Astrocyte of the hippocampus (primary cell): ENCODE data around the gene COQ5.
A peak's percentile ranks its signal among the peaks of the same experiment; 100 is the strongest.

ENCODE experiments used
- DNase-seq: peaks from one replicate; pipeline ENCODE4 v3.0.0; 2011; ENCODE audit warnings: low read depth, low spot score

The COQ5 gene

DNA sequence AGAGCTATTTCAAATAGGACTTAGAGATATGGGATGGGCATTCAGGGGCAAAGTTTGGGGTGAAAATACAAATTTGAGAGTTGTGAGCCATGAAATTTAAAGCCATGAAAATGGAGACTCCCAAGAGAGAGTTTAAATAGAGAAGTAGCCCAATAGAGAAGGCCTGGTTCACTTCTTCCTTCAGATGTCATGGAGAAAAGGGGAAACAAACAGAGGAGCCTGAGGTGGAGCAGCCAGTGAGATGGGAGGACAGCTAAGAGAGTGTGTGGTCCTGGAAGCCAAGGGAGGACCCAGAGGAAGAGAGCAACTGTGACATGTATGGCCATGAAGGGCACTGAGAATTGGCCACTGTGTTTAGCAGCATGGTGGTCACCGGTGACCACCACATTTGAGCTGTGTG lies 45.3 kb downstream of the COQ5 start:
- DNase-seq: no peak

DNA sequence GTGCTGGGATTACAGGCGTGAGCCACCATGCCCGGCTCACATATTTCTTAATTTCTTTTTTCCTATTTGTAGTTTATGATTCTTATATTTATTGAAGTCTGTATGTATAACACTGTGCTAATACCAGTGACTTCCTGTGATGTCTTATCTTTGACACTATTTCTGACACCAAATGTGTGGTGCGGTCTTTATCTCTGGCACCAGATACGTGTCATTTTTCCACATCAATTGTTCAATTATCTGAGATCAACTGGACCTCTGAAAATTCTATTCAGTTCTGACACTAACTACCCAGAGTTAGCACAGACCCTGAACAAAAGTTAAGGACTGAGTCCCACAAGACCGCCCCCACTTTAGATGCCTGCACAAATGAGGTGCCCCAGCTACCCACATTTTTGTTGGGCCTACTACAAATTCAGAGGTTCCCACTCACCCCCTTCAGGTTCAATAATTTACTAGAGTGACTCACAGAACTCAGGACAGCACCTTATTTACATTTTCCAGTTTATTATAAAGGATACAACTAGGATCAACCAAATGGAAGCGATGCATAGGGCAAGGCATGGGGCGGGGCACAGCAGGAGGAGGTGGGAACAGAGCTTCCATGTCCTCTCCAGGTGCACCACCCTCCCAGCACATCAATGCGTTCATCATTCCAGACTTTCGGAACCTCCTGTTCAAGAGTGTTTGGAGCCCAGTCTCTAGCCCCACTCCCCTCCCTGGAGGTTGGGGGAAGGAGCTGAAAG lies 47.8 kb downstream of the COQ5 start:
- DNase-seq: no peak

DNA sequence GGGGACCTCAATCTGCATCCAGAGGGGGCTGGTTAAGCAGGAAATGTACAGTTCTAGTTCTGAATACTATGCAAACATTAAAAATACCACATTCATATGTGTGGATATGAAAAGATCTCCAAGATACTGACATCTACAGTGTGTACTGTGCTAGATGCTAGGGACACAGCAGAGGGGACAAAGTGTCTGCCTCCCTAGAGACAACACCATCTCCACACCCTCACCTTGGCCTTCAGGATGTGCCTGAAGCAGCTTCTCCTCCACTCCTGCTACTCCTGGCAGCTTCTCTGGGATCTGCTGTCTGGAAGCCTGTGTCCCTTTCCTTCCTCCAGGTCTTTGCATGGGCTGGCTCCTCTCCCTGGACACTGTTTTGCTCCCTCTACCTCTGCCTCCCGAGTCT lies 48.7 kb downstream of the COQ5 start:
- DNase-seq: no peak

DNA sequence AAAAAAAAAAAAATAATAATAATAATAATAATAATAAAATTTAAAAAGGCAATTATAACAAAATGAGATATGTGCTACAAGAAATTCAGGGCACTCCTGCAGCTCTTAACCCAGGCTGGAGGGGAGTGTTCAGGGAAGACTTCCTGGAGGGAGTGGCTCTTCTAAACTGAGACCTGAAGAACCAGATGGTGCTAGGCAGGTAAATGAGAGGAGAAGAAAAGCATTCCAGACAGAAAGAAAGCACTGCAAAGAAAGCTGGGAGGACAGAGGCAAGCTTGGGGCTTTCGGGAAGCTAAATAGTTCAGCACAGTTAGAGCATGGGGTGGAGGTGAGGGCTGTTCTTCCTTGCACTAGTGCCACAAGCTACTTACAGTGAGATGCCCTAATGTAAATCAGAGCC lies 49.5 kb downstream of the COQ5 start:
- DNase-seq: no peak

DNA sequence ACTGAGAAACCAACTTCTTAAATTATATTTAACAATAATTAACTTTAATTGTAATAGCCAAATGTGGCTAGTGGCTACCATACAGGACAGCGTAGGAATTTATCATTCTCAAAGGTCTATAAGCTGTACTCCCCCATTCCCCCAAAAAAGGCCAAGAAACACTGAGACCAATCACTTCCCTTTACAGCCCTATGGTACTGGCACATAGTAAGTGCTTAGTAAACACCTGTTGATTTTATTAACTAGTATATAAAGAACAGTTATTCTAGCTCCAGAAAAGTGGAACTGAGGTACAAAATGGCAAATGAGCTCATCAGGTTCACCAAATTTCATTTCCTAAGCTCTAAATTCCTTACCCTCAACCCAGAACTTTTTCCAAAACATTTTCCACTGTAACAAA lies 53.3 kb downstream of the COQ5 start:
- no peak for DNase-seq

DNA sequence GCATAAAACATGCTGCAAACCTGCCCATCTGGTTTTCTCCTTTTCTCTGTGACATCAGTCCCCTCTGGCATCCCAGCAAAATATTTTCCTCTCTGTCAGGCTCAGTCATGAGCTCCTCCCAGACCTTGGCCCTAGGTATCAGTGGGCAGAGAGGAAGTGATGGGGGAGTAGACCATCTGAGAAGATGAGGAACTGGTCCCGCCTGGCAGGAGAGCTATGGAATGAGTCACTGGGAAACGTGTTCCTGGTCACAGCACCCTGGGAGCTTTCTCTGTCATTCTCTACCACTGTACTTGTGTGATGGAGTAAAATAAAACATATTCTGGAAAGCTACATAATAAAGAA lies 54.4 kb downstream of the COQ5 start:
- DNase-seq: peak; percentile 71

DNA sequence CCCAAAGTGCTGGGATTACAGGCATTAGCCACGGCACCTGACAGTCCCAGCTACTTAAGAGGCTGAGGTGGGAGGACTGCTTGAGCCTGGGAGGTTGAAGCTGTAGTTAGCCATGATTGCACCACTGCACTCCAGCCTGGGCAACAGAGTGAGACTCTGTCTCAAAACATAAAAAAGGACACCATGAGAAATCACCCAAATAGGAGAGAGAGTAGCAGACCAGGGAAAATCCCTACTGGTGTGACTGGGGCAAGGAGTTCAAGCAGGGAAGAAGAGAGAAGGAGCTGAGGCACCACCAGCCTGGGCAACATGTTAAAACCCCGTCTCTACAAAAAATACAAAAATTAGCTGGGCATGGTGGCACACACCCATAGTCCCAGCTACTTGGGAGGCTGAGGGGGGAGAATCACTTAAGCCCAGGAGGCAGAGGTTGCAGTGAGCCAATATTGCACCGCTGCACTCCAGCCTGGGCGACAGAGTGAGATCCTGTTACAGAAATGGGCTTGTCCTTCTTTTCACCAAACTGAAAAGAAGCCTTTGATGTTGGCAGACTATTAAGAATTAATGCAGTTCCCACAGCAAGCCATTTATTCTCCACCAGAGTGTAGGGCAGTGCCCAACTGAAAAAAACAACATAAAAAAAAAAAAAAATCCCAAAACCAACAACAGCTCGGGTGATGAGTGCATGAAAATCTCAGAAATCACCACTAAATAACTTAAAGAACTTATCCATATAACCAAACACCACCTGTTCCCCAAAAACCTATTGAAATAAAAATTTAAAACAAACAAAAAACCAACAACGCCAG lies 54.9 kb downstream of the COQ5 start:
- DNase-seq: no peak

DNA sequence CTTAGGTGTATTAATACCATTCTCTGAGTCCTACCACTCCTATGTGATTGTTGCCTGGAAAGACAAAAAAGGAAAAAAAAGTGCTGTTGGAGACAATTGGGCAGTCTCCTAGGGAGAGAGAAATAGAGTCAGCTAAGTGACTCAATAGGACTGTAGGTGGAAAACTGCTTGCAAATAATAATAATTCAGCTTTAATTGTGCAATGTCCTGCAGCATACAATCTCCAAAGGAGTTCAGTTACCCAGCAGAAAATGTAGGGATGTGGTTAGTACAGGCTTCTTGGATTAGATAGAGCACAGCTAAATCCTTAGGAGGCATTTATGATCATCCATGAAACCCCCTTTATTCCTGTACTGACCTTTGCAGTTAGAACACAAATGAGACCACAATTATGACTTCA lies 56.4 kb downstream of the COQ5 start:
- DNase-seq: no peak

DNA sequence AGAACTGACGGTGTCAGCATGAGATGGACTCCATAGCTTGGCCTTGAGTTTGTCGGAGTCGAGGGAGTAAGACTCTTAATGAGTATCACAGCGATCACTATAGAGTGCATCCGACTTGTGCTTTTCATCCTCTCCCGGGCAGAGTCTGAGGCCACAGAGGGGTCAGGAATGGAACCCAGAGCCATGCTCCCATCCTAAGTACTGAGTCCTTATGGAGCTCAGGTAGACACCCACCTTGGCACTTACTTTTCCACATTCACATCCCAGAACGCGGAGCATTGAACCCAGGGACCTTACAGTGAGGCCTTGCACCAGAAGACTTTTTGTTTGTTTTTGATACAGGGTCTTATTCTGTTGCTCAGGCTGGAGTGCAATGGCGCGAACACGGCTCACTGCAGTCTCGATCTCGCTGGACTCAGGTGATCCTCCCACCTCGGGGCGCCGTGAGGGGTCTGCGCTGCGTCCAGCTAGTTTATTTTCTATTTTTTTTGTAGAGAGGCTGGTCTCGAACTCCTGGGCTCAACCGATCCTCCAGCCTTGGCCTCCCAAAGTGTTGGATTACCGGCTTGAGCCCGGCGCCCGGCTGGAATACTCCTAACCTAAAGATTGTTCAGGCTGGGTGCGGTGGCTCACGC lies 58.7 kb downstream of the COQ5 start:
- DNase-seq: no peak

DNA sequence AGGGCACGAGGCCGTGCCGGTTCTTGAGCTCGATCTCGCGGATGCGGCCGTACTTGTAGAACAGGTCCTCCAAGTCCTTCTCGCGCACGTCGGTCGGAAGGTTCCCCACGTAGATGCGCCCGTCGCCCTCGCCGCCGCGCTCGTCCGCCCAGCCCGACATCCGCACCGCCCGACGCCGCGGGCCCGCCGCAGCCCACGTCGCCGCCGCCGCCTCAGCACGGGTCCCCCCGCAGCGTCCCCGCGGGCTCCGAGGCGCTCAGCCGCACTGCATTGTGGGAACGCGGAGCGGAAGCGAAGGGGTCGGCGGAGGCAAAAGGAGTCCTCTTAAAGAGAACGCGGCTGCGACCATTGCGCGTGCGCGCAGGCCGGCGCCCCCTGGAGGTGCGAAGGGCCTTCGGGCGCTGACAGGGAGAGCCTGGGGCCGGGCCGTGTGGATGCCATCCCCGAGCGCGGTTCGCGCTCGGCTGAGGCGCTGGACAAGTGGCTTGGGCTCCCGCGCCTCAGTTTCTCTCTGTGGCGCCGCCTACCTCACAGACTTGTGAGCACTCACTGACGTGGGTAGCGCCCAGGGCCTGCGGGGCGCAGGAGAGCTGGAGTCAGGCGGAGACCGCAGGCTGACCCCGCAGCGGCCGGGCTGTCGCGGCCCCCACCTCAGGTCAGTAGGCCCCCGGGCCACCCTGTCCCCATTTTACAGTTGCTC lies 59.4 kb downstream of the COQ5 start, which contains the start of gene SRSF9:
SRSF9 (minus strand) TSS at position 299 of the 700 bp plus-strand sequence; CDS start at position 160, 139 bp downstream.
- peak; percentile 99 for DNase-seq

DNA sequence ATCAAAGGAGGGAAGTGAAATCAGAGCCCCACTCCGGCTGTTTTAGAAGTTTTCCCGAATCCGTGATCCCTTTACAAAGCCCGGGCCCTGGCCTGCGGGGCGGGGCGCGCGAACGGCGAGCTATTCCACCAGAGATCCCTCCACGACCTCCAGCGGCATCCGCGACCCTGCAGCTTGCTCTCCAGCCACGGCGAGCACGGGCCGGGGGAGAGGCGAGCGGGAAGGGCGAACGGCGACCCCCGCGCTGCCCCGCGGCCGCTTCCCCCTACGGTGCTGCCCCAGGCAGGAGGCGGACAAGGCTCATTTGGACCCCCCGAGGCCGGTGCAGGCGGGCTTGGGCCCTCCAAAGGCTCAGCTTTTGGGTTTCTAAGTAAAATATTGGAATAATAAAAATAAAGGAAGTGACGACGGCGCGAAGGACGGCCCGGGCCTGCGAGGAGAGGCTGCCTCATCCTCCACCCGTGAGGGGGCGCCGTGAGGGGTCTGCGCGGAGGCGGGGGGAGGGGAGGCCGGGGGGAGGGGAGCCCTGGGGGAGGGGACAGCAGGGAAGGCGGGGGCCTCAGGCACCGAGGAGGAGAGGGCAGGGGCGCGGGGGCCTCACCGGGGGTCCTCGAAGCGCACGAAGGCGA lies 60.0 kb downstream of the COQ5 start:
- no peak for DNase-seq

DNA sequence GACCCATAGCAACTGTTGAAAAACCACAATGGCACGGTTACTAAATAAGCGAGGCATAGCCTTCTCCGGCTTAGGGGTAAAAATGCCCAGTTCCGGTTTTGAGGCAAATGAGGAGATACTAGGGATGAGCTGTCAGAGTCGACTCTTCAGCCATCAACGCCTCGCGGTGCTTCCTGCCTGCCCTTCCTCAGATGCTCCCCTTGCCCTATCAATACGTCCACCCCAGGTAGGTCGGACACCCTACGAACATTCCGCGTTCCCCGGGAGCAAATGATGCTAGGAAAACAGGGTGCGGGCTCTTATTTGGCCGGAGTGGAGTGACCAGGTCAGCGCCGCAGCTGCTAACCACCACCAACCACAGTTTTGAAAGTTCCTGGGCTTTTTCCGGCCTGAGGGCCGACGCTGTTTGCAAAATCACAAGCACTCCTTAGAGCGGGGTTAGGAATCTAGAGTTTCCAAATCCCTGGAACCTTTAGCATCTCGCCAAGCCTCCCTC lies 60.6 kb downstream of the COQ5 start:
- DNase-seq: peak; percentile 71

DNA sequence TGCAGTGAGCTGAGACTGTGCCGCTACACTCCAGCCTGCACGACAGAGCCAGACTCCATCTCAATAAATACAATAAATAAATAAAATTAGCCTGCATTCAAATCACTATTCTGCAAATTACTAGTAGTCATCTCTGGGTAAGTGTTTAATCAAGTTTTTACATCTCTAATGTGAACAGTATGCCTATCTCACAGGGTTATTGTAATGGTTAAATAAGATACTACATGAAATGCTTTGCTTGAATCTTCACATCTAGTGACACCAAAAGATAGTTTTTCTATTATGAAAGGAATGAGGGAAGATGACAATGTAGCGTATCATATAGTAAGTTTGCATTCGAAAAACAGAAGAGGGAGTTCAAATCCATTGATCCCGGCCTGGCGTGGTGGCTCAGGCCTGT lies 61.5 kb downstream of the COQ5 start:
- no peak for DNase-seq

DNA sequence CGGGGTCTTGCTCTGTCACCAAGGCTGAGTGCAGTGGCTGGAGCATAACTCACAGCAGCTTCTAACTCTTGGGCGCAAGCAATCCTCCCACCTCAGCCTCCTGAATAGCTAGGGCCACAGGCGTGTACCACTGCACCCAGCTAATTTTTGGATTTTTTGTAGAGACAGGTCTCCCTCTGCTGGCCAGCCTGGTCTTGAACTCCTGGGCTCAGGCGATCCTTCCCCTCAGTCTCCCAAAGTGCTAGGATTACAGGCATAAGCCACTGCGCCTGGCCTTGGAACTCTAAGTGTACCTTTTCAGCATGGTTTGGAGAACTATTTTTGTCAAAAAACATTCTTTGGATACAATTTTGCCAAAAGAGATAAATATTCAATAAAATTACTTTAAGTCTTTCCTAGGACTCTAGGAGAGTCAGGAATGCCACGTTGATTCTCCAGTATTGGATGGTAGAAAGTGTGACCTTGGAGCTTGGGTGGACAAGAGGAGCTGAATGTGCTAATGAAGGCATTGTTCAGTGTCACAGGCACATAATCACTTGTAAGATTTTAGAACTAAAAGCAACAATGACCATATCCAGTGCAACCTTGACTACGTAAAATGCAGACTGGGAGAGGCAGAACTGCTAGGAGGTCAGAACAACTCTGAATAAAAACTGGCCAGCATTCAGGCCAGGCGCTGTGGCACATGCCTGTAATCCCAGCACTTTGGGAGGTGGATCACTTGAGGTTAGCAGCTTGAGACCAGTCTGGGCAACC lies 62.2 kb downstream of the COQ5 start:
- peak; percentile 66 for DNase-seq

DNA sequence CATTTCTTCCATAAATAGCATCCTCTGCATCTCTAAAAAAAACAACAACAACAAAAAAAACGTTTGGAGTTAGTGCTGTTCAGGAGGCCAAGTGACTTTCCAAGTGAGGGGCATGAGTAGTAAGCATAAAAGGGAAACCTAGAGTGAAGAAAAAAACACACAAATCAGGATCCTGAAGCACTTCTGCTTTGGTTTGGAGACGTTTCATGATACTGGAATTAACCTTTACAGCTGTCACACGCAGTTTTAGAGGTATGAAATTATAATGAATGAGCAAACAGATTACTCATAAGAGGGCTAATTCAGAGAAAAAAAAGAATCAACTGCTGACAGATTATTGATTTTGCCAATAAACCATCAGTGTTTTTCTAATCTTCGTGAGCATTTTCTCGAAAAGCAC lies 63.2 kb downstream of the COQ5 start:
- no peak for DNase-seq

DNA sequence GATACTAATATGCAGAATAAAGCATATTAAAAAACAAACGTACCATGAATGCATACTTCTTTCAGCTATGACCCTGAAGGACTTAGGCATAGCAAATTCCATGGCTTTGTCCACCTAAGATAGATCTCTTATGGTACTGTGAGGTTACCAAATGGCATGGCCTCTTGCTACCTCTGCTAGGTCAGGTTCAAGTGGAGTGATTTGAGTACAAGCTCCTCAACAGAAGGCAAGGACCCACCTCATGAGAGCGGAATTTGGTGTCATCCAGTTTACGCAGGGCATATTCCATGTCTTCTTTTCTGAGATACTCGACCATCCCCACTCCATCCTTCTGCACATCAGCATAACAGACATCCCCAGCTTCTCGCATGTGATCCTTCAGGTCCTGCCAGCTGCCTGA lies 65.2 kb downstream of the COQ5 start:
- DNase-seq: no peak

DNA sequence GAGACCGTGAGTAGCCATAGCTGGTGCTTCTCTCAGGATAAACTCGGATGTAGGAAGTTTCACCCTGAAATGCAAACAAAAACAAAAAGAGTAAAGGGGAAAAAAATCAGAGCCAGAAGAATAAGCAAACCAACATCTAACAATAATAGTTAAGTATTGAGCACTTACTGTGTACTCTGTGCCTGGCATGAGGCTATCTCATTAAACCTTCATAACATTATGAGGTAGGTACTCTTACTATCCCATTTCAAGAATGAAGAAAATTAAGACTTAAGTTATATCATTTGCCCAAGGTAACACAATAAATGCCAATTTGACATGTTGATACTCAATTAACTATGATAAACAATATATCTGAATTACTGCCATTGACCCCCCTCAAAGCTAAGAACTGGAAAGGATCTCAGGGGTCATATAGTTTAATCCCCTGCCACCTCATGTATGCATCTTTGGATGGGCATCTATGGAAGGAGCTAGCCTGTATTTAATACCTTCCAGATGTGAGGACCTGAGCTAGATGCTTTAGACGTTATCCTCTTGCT lies 66.8 kb downstream of the COQ5 start:
- DNase-seq: no peak

DNA sequence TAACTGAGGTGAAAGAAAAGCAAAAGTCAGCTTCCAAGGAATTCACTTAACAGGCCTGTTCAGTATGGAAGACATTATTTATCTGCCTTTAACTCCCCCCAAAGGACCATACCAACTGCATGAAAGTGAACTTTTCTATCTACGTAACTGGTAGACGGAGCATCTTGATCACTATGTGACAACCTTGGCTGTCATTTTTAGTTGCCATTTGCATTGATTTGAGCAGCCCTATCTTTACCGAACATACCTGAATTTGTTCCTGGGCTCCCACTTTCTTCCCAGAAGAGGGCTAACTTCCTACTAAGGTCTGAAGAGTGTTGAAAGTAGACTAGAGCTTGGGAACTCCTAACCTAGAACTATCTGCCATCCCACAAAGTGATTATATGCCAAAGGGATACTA lies 68.8 kb downstream of the COQ5 start:
- DNase-seq: no peak

DNA sequence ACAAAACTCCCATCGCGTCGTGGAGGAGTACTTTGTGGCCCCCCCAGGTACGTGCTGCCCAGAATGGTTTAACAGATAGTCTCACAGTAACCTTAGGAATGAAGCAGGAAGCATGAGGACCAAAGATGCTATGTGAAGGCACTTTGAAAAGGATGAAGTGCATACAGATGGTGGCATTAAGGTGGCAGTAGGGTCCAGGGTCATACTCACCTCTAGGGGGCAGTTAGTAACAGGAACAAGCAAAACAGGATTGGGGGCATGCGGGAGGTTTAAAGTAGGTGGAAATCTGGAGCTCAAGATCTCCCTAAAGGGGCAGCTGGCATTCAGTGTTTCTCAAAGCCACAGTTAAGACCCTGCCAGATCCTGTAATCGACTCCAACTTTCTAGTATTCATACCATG lies 71.8 kb downstream of the COQ5 start:
- DNase-seq: no peak

DNA sequence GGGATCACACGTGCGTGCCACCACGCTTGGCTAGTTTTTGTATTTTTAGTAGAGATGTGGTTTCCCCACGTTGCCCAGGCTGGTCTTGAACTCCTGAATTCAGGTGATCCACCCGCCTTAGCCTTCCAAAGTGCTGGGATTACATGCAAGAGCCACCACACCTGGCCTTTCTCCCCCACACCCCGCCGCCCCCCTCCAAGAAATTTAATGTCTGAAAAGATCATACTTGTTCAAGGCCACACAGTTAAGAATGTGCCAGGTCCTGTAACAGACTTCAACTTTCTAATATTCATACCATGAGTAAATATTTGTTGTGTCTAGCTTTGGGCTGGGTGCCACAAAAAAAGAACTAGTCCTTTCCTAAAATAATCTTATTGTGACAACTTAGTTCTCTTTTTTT lies 73.7 kb downstream of the COQ5 start:
- no peak for DNase-seq
